Fibroblast of skin of scalp (primary cell): ENCODE measurements around the gene KLF8.

Experiments used
- DNase-seq: peaks from one replicate; pipeline ENCODE4 v3.0.0-alpha.2; 2013

The KLF8 gene

GRCh38 chrX:56310581-56310980, 78.4 kb downstream of the KLF8 start:
- DNase-seq, result no peak

DNA sequence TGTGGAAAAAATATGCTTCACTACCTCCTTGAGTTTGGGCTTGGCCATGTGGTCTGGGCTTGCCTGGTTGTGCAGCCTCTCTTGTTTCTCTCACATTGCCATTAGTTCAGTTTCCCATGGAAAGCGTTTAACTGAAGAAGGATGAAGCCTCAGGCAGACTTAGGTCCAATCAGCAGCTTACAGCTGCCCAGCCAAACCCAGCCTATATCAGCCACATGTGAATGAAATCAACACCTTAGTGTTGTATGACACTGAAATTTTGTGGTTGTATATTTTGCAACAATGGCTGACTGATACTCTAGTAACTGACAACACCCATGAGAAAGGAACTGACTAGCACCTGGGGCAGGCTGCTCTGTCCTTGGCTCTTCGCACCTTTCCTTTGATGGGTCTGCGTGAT, 81.2 kb downstream of the KLF8 start:
- no peak for DNase-seq

DNA sequence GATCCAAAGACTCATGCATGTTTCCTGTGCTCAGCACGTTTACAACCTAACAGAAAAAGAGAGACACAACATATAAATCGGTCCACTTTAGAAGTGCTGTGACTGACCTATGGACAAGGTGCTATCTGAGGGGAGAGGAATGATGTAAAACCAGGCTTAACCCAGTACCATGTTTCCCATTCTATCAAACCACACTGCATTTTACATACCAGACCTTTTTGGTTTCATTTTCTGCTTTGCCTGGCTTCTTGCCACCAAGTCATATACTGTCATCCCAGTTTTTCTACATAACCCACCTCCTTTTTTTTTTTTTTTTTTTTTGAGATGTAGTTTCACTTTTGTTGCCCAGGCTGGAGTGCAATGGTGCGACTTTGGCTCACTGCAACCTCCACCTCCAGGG, 82.2 kb downstream of the KLF8 start:
- no peak for DNase-seq

DNA sequence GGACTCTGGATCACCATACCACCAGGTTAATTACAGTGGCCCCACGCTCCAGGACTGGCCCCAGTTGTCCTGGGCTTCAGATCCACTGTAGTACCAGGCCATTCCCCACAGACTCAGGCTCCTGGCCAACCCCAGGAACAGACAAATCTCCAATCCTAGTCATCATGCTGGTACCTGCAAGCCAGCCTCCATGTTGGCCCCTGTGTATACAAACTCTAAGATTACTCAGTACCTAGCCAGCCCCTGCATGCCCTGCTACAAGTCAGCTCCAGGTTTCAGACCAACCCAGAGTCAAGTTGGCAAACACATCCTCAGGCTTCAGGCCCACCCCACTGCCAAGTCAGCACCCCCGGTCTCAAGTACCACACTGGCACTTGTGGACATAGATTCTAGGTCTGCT, 85.9 kb downstream of the KLF8 start:
- no peak for DNase-seq

DNA sequence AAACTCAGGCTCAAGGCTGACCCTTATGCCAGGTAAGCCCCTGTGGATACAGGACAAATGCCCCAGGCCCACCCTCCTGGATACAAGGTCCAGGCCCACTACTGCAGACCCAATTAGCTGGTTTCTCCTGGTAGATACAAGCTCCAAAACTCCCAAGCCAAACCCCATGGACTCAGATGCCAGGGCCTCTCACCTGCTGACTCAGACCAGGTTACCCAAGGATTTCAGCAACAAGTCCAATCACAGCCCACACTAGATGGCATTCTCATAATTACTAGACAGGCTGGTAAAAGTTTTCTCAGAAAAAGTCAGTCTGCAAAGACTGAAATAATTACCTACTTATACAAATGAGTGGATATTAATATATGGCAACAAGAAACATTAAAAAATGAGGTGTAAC, 87.0 kb downstream of the KLF8 start:
- no peak for DNase-seq
